ENCODE results near the gene OR51I2.

OR51I2 gene

GRCh38 chr11:5441414-5441813 is 7.7 kb upstream of the OR51I2 start, which contains the start of gene OR51I1:
Gene OR51I1 (minus strand): TSS chr11:5441514. CDS start chr11:5441514, 0 bp downstream.
- Histone ChIP-seq H3K27ac (ENCODE audit: extremely low read depth, low read depth, low read length) (no peak within 1 kb of the TSS), H3K4me1 (ENCODE audit: control insufficient read depth, insufficient read depth, low read length) (no peaks in the 10 kb centered on the region), H3K36me3 (ENCODE audit: control insufficient read depth in 2 of 2, insufficient read depth in 1 of 2, low read length in 2 of 2) (no peaks in the 10 kb centered on the region), H3K9me3 (ENCODE audit: control insufficient read depth, insufficient read depth, low read depth, low read length) (no peaks in the 10 kb centered on the region), H3K4me3 (ENCODE audit: low read depth, low read length) (no peak within 1 kb of the TSS)
- ChIA-PET CTCF (no interaction called here), POLR2A (no interaction called here)
- TF ChIP-seq ZBTB7A (tag by site-specific recombination; IDR thresholded peaks at IDR 0.05; ENCODE audit: low read depth) (no peak), ZNF37A (tag by site-specific recombination; IDR thresholded peaks at IDR 0.05) (no peak), ZNF146 (tag by site-specific recombination; IDR thresholded peaks at IDR 0.05) (no peak), ZNF529 (tag by site-specific recombination; IDR thresholded peaks at IDR 0.05; ENCODE audit: insufficient replicate concordance) (no peak), ZNF398 (tag by site-specific recombination; IDR thresholded peaks at IDR 0.05) (no peak), REPIN1 (tag by site-specific recombination; IDR thresholded peaks at IDR 0.05; ENCODE audit: low read depth) (no peak), ZNF18 (tag by site-specific recombination; IDR thresholded peaks at IDR 0.05) (no peak), ZNF654 (tag by site-specific recombination; IDR thresholded peaks at IDR 0.05; ENCODE audit: low read depth) (no peak), KLF1 (tag by site-specific recombination; IDR thresholded peaks at IDR 0.05) (no peak), ZNF174 (tag by site-specific recombination; IDR thresholded peaks at IDR 0.05) (no peak), ZBTB8A (tag by site-specific recombination; IDR thresholded peaks at IDR 0.05) (no peak), ZFP69B (tag by site-specific recombination; IDR thresholded peaks at IDR 0.05) (no peak), ZNF623 (tag by site-specific recombination; IDR thresholded peaks at IDR 0.05) (no peak), ZEB2 (tag by site-specific recombination; IDR thresholded peaks at IDR 0.05) (no peak), ZNF23 (tag by site-specific recombination; IDR thresholded peaks at IDR 0.05; ENCODE audit: borderline replicate concordance) (no peak), ZNF132 (tag by site-specific recombination; IDR thresholded peaks at IDR 0.05; ENCODE audit: borderline replicate concordance) (no peak), ZNF16 (tag by site-specific recombination; IDR thresholded peaks at IDR 0.05; ENCODE audit: low read depth) (no peak), KLF16 (tag by site-specific recombination; IDR thresholded peaks at IDR 0.05) (no peak), ZNF473 (tag by site-specific recombination; IDR thresholded peaks at IDR 0.05) (no peak)

- TF ChIP-seq KLF10 (tag by site-specific recombination; IDR thresholded peaks at IDR 0.05) (no peak), ZNF274 (IDR thresholded peaks at IDR 0.05; ENCODE audit: low read length) (no peak), ZNF274 (tag by site-specific recombination; IDR thresholded peaks at IDR 0.05; ENCODE audit: borderline replicate concordance) (no peak), ZNF624 (tag by site-specific recombination; IDR thresholded peaks at IDR 0.05) (no peak), ZNF514 (tag by site-specific recombination; IDR thresholded peaks at IDR 0.05) (no peak), ZSCAN30 (tag by site-specific recombination; IDR thresholded peaks at IDR 0.05) (no peak), HOXA7 (CRISPR knock-in tag; IDR thresholded peaks at IDR 0.05; ENCODE audit: borderline replicate concordance) (no peak), KLF8 (tag by site-specific recombination; IDR thresholded peaks at IDR 0.05) (no peak), ZNF391 (tag by site-specific recombination; IDR thresholded peaks at IDR 0.05; ENCODE audit: borderline replicate concordance, low read depth) (no peak), ZNF157 (tag by site-specific recombination; IDR thresholded peaks at IDR 0.05) (no peak)
- H3K9me3 ChIP-seq (ENCODE audit: control insufficient read depth, insufficient read depth, low read depth, low read length) = no peaks in the 10 kb centered on the region
- no peak overlapping the region for H3K4me3 ChIP-seq (ENCODE audit: low read depth, low read length)
- no peaks in the 10 kb centered on the region for H3K36me3 ChIP-seq (ENCODE audit: control insufficient read depth in 2 of 2, insufficient read depth in 1 of 2, low read length in 2 of 2)
- CTCF ChIA-PET = no interaction called here
- no peaks in the 10 kb centered on the region for H3K4me1 ChIP-seq (ENCODE audit: control insufficient read depth, insufficient read depth, low read length)
- POLR2A ChIA-PET = no interaction called here
- no peak overlapping the region for H3K27ac ChIP-seq (ENCODE audit: extremely low read depth, low read depth, low read length)
Observed at GRCh38 chr11:5443835-5444393, 5.2 kb upstream of the OR51I2 start.

Data from HEK293 (cell line).